Transverse colon (tissue), 4 donors: ENCODE results near the gene TACO1. TPM values are rescaled to one million over a fixed set of nuclear protein-coding genes. Genes with fewer than 3 reads are reported as not detected.

Source experiments
- DNase-seq: peaks from one replicate; pipeline ENCODE4 v3.0.0-alpha.2; 2019
- H3K27ac ChIP-seq, 4 donors: fragments of 200-600 bp; sonication (generic); 2 replicates each; pipeline ENCODE4 v1.5.1; 2016 to 2018; ENCODE audit warnings: inconsistent platforms in 4 of 4
- H3K27me3 ChIP-seq: fragments of 200-600 bp; sonication (generic); 2 replicates; pipeline ENCODE4 v1.5.1; 2017; ENCODE audit warnings: inconsistent platforms
- H3K36me3 ChIP-seq, 4 donors: fragments of 200-600 bp; sonication (generic); 2 replicates each; pipeline ENCODE4 v1.5.1; 2017 to 2019; ENCODE audit warnings: inconsistent platforms in 4 of 4
- H3K4me1 ChIP-seq, 4 donors: fragments of 200-600 bp; sonication (generic); 2 replicates each; pipeline ENCODE4 v1.5.1; 2017 to 2020; ENCODE audit warnings: inconsistent platforms in 4 of 4
- H3K4me3 ChIP-seq, 4 donors: fragments of 200-600 bp; sonication (generic); 1 replicate in 1 of 4; 2 replicates in 3 of 4; pipeline versions ENCODE4 v1.5.1 to v1.6.1; 2017 to 2019; ENCODE audit warnings: inconsistent platforms in 4 of 4
- H3K9me3 ChIP-seq, 2 donors: fragments of 200-600 bp; sonication (generic); 2 replicates each; pipeline ENCODE4 v1.5.1; 2017 to 2019; ENCODE audit warnings: inconsistent platforms in 2 of 2
- EP300 ChIP-seq: sonication (generic); formaldehyde crosslinking; IDR thresholded peaks from one replicate; pipeline ENCODE4 v1.6.1; 2017; ENCODE audit warnings: antibody characterized with exemption, low read depth
- POLR2A ChIP-seq: fragments of 450-650 bp; IDR thresholded peaks from one replicate; pipeline ENCODE4 v1.6.1; 2016; ENCODE audit warnings: antibody characterized with exemption, mild to moderate bottlenecking, moderate library complexity
- POLR2AphosphoS5 ChIP-seq, 3 donors: sonication (generic); formaldehyde crosslinking; IDR thresholded peaks; one replicate each; pipeline ENCODE4 v1.6.1; 2016; ENCODE audit warnings: antibody characterized with exemption in 3 of 3
- WGBS, 2 donors: methylation state at CpG; one replicate each; pipeline ENCODE4 v1.1.5; 2018; ENCODE audit warnings: low coverage in 1 of 2; 5-methylcytosine and 5-hydroxymethylcytosine counted together
- in situ Hi-C, 4 donors: fragments of 200-750 bp; cut with MboI; loops; one replicate each; pipeline versions ENCODE4 v1.15.0 to v1.15.1; 2017; ENCODE audit warnings: low sequenced_read_pairs in 3 of 4, low pct_ligation_motif_present in 1 of 4, low pct_unique_long_range_greater_than_20kb in 1 of 4
- intact Hi-C: fragments of 100-400 bp; cut with DNase I; formaldehyde crosslinking; loops from one replicate; pipeline ENCODE4 v1.15.1; 2023; ENCODE audit warnings: low total_unique reads
- total RNA-seq, 4 donors: library from RNA; depleted of rRNA; stranded (reverse); fragments of >200 nt; gene quantifications; one replicate each; pipeline ENCODE4 v1.1.0, GENCODE V29; 2016
- TF ChIP-seq, protein P1 (sequence below), 5 experiments: fragments of 200-600 bp in 3 of 5; fragments of 450-650 bp in 2 of 5; sonication (generic) in 3 of 5; IDR thresholded peaks; 1 replicate in 2 of 5; 2 replicates in 3 of 5; pipeline ENCODE4 v1.5.1; 2016 to 2017; ENCODE audit warnings: antibody characterized with exemption in 5 of 5, inconsistent platforms in 3 of 5, mild to moderate bottlenecking in 2 of 5, moderate library complexity in 1 of 5

TACO1 gene
- total RNA-seq, 4 donors from 2014 or later, result 4.6 to 79.7 (median 28.3) TPM

DNA sequence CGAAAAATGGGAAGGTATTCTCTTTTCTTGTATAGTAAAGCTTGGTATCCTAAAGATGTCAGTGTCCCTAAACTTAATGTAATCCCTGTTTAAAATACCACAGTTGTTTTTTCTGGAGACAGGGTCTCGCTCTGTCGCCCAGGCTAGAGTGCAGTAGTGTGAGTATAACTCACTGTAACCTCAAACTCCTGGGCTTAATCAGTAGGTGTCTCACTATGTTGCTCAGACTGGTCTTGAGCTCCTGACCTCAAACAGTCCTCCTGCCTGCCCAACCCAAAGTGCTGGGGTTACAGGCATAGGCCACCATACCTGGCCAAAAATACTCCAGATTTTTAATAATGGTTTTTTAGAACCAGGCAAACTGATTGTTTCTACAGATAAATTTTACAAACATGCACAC is 42.3 kb upstream of the TACO1 start:
- H3K27me3 ChIP-seq, result no peaks in the 10 kb centered on the region
- 82 to 86% methylated on average over 3 of the region's 3 CpGs for WGBS, 2 donors
- no peaks in the 10 kb centered on the region for H3K9me3 ChIP-seq
- DNase-seq, result no peak
- H3K27ac ChIP-seq, result no peak overlapping the region
- peaks cover 0 to 29% (median 5%) of the 10 kb centered on the region in 4 donors for H3K4me1 ChIP-seq
- in situ Hi-C loops, result loop anchor here in 1 of 4 donors (10.0 kb wide), 1 partner anchor 56 kb away; no protein-coding TSS in a partner anchor
- H3K36me3 ChIP-seq, result no peaks in the 10 kb centered on the region
- TF ChIP-seq POLR2A (no peak), POLR2AphosphoS5 (IDR thresholded peaks at IDR 0.05) (no peak), EP300 (no peak)
- TF ChIP-seq, protein P1, sequence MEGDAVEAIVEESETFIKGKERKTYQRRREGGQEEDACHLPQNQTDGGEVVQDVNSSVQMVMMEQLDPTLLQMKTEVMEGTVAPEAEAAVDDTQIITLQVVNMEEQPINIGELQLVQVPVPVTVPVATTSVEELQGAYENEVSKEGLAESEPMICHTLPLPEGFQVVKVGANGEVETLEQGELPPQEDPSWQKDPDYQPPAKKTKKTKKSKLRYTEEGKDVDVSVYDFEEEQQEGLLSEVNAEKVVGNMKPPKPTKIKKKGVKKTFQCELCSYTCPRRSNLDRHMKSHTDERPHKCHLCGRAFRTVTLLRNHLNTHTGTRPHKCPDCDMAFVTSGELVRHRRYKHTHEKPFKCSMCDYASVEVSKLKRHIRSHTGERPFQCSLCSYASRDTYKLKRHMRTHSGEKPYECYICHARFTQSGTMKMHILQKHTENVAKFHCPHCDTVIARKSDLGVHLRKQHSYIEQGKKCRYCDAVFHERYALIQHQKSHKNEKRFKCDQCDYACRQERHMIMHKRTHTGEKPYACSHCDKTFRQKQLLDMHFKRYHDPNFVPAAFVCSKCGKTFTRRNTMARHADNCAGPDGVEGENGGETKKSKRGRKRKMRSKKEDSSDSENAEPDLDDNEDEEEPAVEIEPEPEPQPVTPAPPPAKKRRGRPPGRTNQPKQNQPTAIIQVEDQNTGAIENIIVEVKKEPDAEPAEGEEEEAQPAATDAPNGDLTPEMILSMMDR (IDR thresholded peaks at IDR 0.05), result no peak
- H3K4me3 ChIP-seq, result no peak overlapping the region
- intact Hi-C loops, result no loop called here

DNA sequence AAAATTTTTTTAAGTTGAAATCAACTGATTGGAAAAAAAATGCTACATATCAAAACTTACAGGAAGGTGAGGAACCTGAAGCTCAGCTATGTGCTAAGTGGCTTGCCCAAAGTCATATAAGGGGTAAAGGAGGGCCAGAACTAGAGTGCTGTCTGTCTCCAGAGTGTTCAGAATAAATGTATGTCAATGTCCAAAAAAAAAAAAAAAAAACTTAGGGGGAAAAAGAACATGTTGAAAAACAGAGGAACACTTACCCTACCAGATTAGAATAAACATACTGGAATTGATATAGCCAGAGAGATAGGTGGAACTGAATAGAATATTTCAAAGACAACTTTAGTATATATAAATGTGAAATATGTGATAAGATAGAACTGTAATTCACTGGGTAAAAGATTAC is 38.9 kb upstream of the TACO1 start:
- Histone ChIP-seq H3K36me3 (no peaks in the 10 kb centered on the region), H3K27ac (no peak overlapping the region), H3K4me1 (peaks cover 0 to 16% (median 0%) of the 10 kb centered on the region in 4 donors), H3K4me3 (no peak overlapping the region), H3K9me3 (no peaks in the 10 kb centered on the region), H3K27me3 (no peaks in the 10 kb centered on the region)
- no peak for TF ChIP-seq POLR2A
- TF ChIP-seq, protein P1 (IDR thresholded peaks at IDR 0.05), result no peak
- no peak for TF ChIP-seq POLR2AphosphoS5 (IDR thresholded peaks at IDR 0.05)
- TF ChIP-seq EP300, result no peak
- intact Hi-C loops, result no loop called here
- in situ Hi-C loops, result no loop called here
- no peak for DNase-seq

DNA sequence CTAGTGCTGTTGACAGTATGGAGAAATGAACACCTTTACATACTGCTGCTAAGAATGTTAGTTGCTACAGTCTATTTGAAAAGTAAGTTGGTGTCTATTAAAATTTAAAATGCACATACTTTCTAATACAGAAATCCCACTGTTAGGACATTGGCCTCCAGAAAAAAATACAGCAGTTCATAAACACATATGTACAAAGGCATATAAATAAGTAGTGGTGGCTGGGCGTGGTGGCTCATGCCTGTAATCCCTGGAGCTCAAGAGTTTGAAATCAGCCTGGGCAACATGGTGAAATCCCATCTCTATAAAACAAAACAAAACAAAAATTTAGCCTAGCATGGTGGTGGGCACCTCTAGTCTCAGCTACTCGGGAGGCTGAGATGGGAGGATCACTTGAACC is 37.4 kb upstream of the TACO1 start:
- H3K36me3 ChIP-seq, result no peaks in the 10 kb centered on the region
- peaks cover 0 to 13% (median 0%) of the 10 kb centered on the region in 4 donors for H3K4me1 ChIP-seq
- intact Hi-C loops, result no loop called here
- H3K27ac ChIP-seq, result no peak overlapping the region
- H3K4me3 ChIP-seq, result no peak overlapping the region
- no peaks in the 10 kb centered on the region for H3K27me3 ChIP-seq
- H3K9me3 ChIP-seq, result no peaks in the 10 kb centered on the region
- WGBS, 2 donors, result 98 to 100% methylated on average over 1 to 2 of the region's 2 CpGs
- in situ Hi-C loops, result no loop called here
- DNase-seq, result no peak
- TF ChIP-seq, protein P1 (IDR thresholded peaks at IDR 0.05), result no peak
- TF ChIP-seq EP300 (no peak), POLR2A (no peak), POLR2AphosphoS5 (IDR thresholded peaks at IDR 0.05) (no peak)

DNA sequence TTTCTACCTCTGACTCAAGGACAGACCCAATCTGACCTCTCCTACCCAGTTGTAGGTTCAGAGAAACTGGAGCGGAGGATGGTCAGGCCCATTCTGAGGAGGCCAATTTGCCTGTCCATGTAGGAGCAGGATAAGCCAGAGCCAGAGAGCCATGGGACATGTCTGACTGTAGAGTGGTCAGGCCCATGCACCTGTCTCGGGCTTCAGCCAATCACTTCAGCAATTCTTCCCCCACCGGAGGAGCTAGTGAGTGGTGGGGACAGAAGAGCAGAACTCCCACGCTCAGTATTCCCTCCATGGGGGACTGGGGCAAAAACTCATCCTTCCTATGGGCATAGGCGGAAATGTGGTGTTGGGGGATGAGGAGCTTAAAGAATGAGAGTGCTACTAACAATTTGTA is 36.1 kb upstream of the TACO1 start:
- in situ Hi-C loops, result no loop called here
- no peaks in the 10 kb centered on the region for H3K9me3 ChIP-seq
- no peaks in the 10 kb centered on the region for H3K27me3 ChIP-seq
- H3K4me3 ChIP-seq, result no peak overlapping the region
- H3K36me3 ChIP-seq, result no peaks in the 10 kb centered on the region
- intact Hi-C loops, result no loop called here
- H3K27ac ChIP-seq, result no peak overlapping the region
- 96% methylated on average over 5 of the region's 5 CpGs; no CpG with 5 or more reads in 1 of the 2 donors for WGBS, 2 donors
- TF ChIP-seq, protein P1 (IDR thresholded peaks at IDR 0.05), result no peak
- no peak for TF ChIP-seq EP300
- no peak for TF ChIP-seq POLR2AphosphoS5 (IDR thresholded peaks at IDR 0.05)
- no peak for TF ChIP-seq POLR2A
- H3K4me1 ChIP-seq, result peaks cover 0 to 11% (median 0%) of the 10 kb centered on the region in 4 donors
- no peak for DNase-seq
